ENCODE data around the gene C3orf18. TPM values are rescaled to one million over a fixed set of nuclear protein-coding genes. Genes with fewer than 3 reads are reported as not detected.

Gene C3orf18
- total and polyA plus RNA-seq, 10 of the 15 experiments (the other 5 are each of a cell fraction or from before 2014, with no cell fraction given), result 0.06 to 3.2 (median 0.66) TPM

DNA sequence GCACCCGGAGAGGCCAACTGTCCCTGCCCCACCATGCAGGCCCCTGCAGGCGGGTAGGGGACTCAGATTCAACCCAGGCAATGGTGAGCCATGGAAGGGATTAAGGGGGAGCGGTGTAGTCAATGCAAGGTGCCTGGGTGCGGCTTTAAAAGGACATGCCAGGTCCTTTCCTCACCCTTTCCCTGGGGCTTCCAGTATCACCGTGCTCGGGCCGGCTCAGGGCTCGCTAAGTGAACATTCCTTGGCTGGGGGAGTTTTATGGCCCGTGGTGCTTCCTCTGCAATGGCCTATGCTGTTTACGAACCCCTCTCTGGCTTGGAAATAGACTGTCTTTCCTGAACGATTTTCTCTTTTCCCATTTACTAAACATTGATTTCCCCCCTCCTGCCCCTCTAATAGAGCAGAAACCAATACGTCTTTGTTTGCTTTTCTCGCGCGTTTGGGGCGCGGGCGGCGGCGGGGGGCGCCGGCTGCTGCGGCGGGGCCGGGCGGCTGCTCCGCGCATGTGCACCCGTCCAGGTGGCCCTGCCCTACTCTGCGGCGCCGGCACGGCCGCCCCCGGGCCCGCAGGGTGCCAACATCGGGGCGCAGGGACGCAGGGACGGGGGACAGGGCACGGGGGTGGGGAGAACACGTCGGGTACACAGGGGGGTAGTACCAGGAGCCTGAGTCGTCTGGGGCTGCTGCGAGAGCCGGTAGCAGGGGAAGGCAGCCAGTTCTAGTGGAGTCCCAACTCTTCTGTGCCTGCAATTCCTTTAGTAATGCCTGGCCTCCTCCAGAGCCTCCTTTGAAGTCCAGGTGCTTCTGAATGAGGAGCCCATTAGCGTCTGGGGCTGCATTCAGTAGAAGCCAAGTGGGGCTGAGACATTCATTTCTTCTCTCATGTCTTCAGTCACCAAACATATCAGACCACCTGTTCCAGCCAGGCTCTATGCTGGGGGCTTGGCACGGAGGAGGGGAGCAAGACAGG lies 37.3 kb downstream of the C3orf18 start:
- CTCF ChIA-PET, result no interaction called here
- Histone ChIP-seq H2AFZ (ENCODE audit: control insufficient read depth, low read depth, low read length) (no peak overlapping the region), H3K36me3 (ENCODE audit: control insufficient read depth in 2 of 2, insufficient read depth in 2 of 2, low read length in 1 of 2) (no peaks in the 10 kb centered on the region), H3K27me3 (replicated peaks in 1 of 2; ENCODE audit: control insufficient read depth in 2 of 2, insufficient read depth in 2 of 2, low read length in 1 of 2) (peaks cover 5 to 8% of the 10 kb centered on the region in 2 experiments; a peak in 3 of 4 replicates), H3K9ac (ENCODE audit: control insufficient read depth, insufficient read depth, low read length) (no peak overlapping the region), H3K4me1 (ENCODE audit: control insufficient read depth, insufficient read depth, low read length) (no peaks in the 10 kb centered on the region), H3K4me2 (ENCODE audit: control insufficient read depth, insufficient read depth) (no peak overlapping the region), H4K20me1 (ENCODE audit: control insufficient read depth, insufficient read depth) (no peaks in the 10 kb centered on the region), H3K4me3 (no peak overlapping the region), H3K79me2 (ENCODE audit: control insufficient read depth, insufficient read depth, low read length) (no peaks in the 10 kb centered on the region), H3K9me3 (replicated peaks; ENCODE audit: control insufficient read depth, insufficient read depth, low read length) (no peaks in the 10 kb centered on the region), H3K27ac (ENCODE audit: control insufficient read depth, insufficient read depth) (no peak overlapping the region)
- DNase-seq (ENCODE audit: low read depth, low spot score) (no peak), ATAC-seq (no peak), FAIRE-seq (no peak)
- POLR2A ChIA-PET, result no interaction called here
- TF ChIP-seq ZNF384 (IDR thresholded peaks at IDR 0.05; ENCODE audit: borderline replicate concordance, low read depth, low read length) (no peak), RAD21 (IDR thresholded peaks at IDR 0.05; ENCODE audit: insufficient read depth, low read depth, low read length) (no peak), ZZZ3 (IDR thresholded peaks at IDR 0.05; ENCODE audit: control insufficient read depth, insufficient read length, low read depth) (no peak), NR2C1 (IDR thresholded peaks at IDR 0.05) (no peak), POLR2AphosphoS2 (IDR thresholded peaks at IDR 0.05; ENCODE audit: low read depth, low read length) (no peak), NFYA (IDR thresholded peaks at IDR 0.05; ENCODE audit: borderline replicate concordance, low read depth, low read length) (no peak)
- TF ChIP-seq, protein P1, sequence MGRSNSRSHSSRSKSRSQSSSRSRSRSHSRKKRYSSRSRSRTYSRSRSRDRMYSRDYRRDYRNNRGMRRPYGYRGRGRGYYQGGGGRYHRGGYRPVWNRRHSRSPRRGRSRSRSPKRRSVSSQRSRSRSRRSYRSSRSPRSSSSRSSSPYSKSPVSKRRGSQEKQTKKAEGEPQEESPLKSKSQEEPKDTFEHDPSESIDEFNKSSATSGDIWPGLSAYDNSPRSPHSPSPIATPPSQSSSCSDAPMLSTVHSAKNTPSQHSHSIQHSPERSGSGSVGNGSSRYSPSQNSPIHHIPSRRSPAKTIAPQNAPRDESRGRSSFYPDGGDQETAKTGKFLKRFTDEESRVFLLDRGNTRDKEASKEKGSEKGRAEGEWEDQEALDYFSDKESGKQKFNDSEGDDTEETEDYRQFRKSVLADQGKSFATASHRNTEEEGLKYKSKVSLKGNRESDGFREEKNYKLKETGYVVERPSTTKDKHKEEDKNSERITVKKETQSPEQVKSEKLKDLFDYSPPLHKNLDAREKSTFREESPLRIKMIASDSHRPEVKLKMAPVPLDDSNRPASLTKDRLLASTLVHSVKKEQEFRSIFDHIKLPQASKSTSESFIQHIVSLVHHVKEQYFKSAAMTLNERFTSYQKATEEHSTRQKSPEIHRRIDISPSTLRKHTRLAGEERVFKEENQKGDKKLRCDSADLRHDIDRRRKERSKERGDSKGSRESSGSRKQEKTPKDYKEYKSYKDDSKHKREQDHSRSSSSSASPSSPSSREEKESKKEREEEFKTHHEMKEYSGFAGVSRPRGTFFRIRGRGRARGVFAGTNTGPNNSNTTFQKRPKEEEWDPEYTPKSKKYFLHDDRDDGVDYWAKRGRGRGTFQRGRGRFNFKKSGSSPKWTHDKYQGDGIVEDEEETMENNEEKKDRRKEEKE (IDR thresholded peaks at IDR 0.05), result no peak
- TF ChIP-seq, protein P2, sequence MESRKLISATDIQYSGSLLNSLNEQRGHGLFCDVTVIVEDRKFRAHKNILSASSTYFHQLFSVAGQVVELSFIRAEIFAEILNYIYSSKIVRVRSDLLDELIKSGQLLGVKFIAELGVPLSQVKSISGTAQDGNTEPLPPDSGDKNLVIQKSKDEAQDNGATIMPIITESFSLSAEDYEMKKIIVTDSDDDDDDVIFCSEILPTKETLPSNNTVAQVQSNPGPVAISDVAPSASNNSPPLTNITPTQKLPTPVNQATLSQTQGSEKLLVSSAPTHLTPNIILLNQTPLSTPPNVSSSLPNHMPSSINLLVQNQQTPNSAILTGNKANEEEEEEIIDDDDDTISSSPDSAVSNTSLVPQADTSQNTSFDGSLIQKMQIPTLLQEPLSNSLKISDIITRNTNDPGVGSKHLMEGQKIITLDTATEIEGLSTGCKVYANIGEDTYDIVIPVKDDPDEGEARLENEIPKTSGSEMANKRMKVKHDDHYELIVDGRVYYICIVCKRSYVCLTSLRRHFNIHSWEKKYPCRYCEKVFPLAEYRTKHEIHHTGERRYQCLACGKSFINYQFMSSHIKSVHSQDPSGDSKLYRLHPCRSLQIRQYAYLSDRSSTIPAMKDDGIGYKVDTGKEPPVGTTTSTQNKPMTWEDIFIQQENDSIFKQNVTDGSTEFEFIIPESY (IDR thresholded peaks at IDR 0.05), result no peak
- TF ChIP-seq, protein P3, sequence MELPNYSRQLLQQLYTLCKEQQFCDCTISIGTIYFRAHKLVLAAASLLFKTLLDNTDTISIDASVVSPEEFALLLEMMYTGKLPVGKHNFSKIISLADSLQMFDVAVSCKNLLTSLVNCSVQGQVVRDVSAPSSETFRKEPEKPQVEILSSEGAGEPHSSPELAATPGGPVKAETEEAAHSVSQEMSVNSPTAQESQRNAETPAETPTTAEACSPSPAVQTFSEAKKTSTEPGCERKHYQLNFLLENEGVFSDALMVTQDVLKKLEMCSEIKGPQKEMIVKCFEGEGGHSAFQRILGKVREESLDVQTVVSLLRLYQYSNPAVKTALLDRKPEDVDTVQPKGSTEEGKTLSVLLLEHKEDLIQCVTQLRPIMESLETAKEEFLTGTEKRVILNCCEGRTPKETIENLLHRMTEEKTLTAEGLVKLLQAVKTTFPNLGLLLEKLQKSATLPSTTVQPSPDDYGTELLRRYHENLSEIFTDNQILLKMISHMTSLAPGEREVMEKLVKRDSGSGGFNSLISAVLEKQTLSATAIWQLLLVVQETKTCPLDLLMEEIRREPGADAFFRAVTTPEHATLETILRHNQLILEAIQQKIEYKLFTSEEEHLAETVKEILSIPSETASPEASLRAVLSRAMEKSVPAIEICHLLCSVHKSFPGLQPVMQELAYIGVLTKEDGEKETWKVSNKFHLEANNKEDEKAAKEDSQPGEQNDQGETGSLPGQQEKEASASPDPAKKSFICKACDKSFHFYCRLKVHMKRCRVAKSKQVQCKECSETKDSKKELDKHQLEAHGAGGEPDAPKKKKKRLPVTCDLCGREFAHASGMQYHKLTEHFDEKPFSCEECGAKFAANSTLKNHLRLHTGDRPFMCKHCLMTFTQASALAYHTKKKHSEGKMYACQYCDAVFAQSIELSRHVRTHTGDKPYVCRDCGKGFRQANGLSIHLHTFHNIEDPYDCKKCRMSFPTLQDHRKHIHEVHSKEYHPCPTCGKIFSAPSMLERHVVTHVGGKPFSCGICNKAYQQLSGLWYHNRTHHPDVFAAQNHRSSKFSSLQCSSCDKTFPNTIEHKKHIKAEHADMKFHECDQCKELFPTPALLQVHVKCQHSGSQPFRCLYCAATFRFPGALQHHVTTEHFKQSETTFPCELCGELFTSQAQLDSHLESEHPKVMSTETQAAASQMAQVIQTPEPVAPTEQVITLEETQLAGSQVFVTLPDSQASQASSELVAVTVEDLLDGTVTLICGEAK (IDR thresholded peaks at IDR 0.05; ENCODE audit: borderline replicate concordance), result no peak
- 18% methylated on average over 43 of the region's 48 CpGs for WGBS (ENCODE audit: insufficient coverage, insufficient replicate concordance, low lambda C conversion rate, missing lambda C conversion rate)
- intact Hi-C loops (cut with micrococcal nuclease; ENCODE audit: unreplicated experiment) (no loop called here), in situ Hi-C loops (cut with MboI) (no loop called here)
- SMC1A ChIA-PET (ENCODE audit: uncharacterized antibody, unreplicated experiment), result no interaction called here
- no TSS peak for BruUV-seq (replicated peaks)
- RAD21 ChIA-PET (ENCODE audit: unreplicated experiment), result no interaction called here
